NCI-H2171 treated with DMSO at 0.1 percent for 48 hours (cell line): Measurements from ENCODE around the gene TYW1B.
"Not testable (repeated sequence)": the region's sequence is repeated elsewhere in the genome, so short reads cannot be mapped to it uniquely, and the experiment has no call there.

Experiments
- DNase-seq: peaks from one replicate; lab custom pipeline; 2025; lab: John Stamatoyannopoulos, UW

The TYW1B gene

DNA sequence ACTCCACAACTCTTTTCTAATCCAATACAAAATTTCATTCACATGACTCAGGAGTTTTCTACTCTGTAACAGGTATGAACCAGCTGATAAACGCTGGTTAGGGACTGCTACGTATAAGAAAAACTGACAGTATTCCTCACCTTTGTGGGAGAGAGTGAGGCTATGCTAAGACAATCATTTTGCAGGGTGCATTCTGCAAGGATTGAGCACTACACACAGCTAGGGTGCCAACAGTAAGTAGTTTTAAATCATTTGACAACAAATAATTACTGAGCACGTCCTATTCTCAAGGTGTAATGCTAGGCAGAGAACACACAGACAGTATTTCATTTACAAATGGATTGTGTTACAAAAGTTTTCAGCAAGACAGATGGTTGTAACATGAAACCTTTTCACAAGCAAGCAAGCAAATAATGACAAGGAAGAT lies 206.2 kb downstream of the TYW1B start:
- DNase-seq: peak; percentile 75

DNA sequence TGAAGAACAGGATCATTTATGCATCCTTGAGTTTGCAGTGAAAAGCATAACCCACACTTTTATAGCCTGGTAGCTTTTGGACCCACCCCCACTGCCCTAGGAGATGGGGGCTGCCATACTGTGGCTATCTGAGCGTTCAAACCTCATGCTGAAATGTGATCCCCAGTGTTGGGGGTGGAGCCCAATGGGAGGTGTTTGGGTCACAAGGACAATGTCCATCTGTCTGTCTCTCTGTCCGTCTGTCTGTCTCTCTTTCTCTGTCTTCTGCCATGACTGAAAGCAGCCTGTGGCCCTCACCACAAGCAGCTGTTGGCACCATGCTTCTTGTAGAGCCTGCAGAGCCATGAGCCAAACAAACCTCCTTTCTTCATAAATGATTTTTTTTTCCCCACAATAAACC lies 207.1 kb downstream of the TYW1B start:
- DNase-seq: peak; percentile 16

- DNase-seq: not testable (repeated sequence)
Measured at GRCh38 chr7:72618435-72619180, 209.4 kb downstream of the TYW1B start.

DNA sequence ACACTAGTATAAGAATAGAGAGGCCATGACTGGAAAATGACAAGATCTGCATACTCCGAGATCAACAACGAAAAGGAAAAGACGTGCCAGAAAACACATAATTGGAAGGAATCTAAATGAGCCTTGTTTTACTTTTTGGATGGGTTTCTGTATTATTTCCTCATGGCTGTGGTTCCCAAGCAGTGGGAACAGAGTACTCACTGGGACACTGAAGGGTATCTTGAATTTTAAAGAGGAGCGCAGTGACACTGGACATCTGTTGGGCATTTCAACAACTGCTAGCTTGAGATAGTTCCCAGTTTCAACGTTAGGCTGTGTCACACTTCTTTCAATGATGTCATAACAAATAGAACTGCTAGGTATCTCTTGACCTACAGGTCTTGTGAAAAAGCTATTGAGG lies 218.2 kb downstream of the TYW1B start:
- not testable (repeated sequence) for DNase-seq

- peak; percentile 3 for DNase-seq
Measured at GRCh38 chr7:72607988-72608387, 220.0 kb downstream of the TYW1B start.

DNA sequence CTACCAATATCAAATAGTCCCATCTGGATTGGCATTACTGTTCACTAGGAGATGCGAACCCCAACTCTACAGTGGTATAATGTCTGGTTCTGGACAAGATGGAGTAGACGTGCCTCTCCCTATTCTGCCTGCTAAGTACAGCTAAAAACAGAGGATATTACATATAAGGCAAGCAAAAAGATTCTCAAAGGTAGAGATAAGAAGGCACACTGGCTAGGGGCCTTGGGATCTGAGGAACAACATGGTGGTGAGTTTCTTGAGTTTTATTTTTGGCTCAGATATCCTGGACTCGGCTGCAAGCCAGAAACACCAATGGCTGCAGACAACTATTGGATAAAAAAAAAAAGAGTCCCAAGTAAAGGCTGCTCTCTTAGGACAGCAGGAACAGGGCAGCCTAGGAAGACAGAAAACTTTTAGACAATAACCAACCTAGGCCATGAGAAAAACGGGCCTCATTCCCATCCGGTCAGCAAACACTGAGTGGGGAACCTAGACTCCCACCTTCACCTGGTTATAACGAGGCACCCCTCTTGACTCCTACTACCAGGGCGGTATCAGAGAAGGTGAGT lies 222.1 kb downstream of the TYW1B start:
- DNase-seq: not testable (repeated sequence)

- DNase-seq: not testable (repeated sequence)
Measured at GRCh38 chr7:72604771-72605611, 223.0 kb downstream of the TYW1B start.

GRCh38 chr7:72603476-72603875 lies 224.5 kb downstream of the TYW1B start:
- not testable (repeated sequence) for DNase-seq

DNA sequence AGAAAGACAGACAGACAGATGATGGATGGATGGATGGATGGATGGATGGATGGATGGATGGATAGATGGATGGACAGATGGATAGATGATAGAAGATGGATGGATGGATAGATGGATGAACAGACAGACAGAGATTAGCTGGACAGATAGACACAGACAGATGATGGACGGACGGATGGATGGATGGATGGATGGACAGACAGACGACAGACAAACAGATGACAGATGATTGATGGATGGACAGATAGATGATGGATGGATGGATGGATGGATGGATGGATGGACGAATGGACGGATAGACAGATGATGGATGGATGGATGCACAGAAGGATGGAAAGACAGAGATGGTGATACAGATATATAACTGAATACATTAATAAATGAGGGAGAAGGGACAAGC lies 224.9 kb downstream of the TYW1B start:
- DNase-seq: no peak

DNA sequence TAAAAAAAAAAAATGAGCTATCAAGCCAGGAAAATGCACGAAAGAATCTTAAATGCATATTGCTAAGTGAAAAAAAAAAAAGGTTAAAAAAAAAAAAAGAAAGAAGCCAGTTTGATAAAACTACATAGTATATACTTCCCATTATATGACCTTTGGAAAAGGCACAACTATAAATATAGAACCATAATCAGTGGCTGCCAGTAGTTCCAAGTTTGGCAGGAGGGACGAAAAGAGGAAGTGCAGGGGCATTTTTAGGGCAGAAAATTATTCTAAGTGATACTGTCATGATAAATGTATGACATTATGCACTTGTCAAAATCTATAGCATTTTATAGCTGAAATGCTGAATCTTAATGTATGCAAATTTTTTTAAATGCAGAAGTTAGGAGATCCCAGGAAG lies 226.3 kb downstream of the TYW1B start:
- DNase-seq: not testable (repeated sequence)

GRCh38 chr7:72590023-72590422 lies 238.0 kb downstream of the TYW1B start:
- not testable (repeated sequence) for DNase-seq

- not testable (repeated sequence) for DNase-seq
Measured at GRCh38 chr7:72587267-72587666, 240.7 kb downstream of the TYW1B start.

DNA sequence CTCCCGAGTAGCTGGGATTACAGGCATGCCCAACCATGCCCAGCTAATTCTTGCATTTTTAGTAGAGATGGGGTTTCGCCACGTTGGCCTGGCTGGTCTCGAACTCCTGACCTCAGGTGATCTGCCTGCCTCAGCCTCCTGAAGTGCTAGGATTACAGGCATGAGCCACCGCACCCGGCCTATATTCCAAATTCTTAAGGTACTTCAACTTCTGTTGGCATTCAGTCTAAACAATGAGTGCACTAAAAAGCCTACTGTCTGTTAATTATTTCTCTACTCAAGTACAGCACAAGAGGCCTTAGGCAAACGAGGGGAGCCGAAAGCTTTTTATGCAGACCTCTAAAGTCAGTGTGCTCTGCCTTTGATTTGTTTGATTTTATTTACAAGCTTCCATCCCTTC lies 243.4 kb downstream of the TYW1B start:
- DNase-seq: not testable (repeated sequence)

- DNase-seq: not testable (repeated sequence)
Measured at GRCh38 chr7:72583620-72584361, 244.2 kb downstream of the TYW1B start.

DNA sequence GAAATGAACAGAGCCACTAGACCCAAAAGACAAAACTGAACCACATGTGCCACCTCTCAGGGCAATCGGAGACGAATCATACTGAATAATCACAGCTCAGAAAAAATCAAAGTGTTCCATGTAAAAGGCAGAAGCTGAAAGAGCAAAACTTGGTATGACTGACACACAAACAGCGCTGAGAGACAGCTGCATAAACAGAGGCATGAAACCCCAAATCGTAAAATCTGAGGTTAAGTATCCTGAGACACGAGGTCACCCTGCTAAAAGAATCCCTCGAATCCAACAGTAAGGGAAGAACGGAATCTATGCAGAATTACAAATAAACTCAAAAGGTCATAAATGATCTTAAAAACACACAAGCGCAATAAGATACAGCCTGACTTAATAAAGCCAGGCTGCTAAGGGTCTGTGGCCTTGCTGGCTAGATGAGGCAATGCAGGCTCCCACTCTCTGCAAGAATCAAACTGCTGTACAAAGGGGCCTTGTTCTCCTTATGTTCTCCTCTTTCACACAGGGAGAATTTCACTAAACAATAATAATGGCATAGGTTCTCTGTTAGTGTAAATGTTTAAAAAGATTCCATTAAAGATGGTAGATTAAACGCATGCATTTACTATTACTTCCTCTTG lies 247.7 kb downstream of the TYW1B start:
- not testable (repeated sequence) for DNase-seq

GRCh38 chr7:72577107-72577506 lies 250.9 kb downstream of the TYW1B start:
- DNase-seq: no peak

DNA sequence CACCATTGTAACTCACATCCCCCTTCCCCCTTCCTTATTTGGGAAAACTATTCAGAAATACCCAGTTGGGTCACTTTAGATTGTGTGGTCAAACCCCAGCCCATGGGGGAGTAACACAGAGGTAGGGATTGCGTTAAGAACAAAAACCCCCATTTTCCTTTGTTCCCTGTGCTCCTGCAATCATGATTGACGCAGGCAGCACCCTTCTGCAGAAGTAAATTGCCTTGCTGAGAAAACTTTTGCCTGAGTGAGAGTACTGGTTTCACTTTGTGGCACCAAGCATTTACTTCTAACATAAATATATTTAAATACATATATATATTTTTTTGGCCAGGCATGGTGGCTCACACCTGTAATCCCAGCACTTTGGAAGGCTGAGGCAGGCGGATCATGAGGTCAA lies 266.0 kb downstream of the TYW1B start:
- DNase-seq: not testable (repeated sequence)

GRCh38 chr7:72559546-72559945 lies 268.5 kb downstream of the TYW1B start:
- not testable (repeated sequence) for DNase-seq

- DNase-seq: peak; percentile 61
Measured at GRCh38 chr7:72556733-72557132, 271.3 kb downstream of the TYW1B start.

GRCh38 chr7:72555238-72555637 lies 272.8 kb downstream of the TYW1B start:
- not testable (repeated sequence) for DNase-seq

DNA sequence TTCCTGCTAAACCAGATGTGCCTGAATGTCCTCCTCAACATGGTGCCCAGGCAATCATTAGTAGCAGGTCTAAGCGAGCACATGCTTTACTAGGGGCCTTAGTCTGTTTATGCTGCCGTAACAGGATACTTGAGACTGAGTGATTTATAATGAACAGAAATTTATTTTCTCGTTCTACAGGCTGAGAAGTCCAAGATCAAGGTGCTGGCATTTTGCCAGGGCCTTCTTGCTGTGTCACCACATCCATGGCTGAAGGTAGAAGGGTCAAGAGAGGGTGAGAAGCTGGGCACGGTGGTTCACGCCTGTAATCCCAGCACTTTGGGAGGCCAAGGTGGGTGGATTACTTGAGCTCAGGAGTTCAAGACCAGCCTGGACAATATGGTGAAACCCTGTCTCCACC lies 273.6 kb downstream of the TYW1B start:
- DNase-seq: not testable (repeated sequence)
